Activated naive CD4-positive, alpha-beta T cell treated with anti-CD3 and anti-CD28 coated beads, Interleukin-2, amount 10 ng/mL, durations not matched to agents 7 days and 5 days (primary cell): ENCODE measurements around the gene TDP1.

Experiments used
- CTCF ChIA-PET: fragments of 350-600 bp; sonication (Branson Sonifier 250); formaldehyde crosslinking; loops from one replicate; lab custom pipeline; 2021; ENCODE audit warnings: antibody characterized with exemption; lab: Charles Lee
- DNase-seq: peaks from one replicate; pipeline ENCODE4 v3.0.0-alpha.2; 2020
- H3K27ac Mint-ChIP-seq: one replicate; pipeline ENCODE4 v1.8.0; 2021; ENCODE audit warnings: mild to moderate bottlenecking, moderate library complexity, mixed read lengths
- H3K27me3 Mint-ChIP-seq: one replicate; pipeline ENCODE4 v1.8.0; 2021; ENCODE audit warnings: mild to moderate bottlenecking, mixed read lengths
- H3K36me3 Mint-ChIP-seq: one replicate; pipeline ENCODE4 v1.8.0; 2021; ENCODE audit warnings: mixed read lengths
- H3K4me1 Mint-ChIP-seq: one replicate; pipeline ENCODE4 v1.8.0; 2021; ENCODE audit warnings: mixed read lengths
- H3K4me3 Mint-ChIP-seq: one replicate; pipeline ENCODE4 v1.8.0; 2021; ENCODE audit warnings: mild to moderate bottlenecking, moderate library complexity, mixed read lengths
- H3K9me3 Mint-ChIP-seq: one replicate; pipeline ENCODE4 v1.8.0; 2021; ENCODE audit warnings: mixed read lengths

Gene TDP1

GRCh38 chr14:89921346-89921745 is 34.4 kb upstream of the TDP1 start:
- CTCF ChIA-PET = interaction anchor here (1.2 to 2.8 kb wide), 2 partner anchors 10 to 18 kb away, joined by 3 to 6 read pairs; no protein-coding TSS in a partner anchor
- no peaks in the 10 kb centered on the region for H3K4me1 Mint-ChIP-seq
- no peak overlapping the region for H3K27ac Mint-ChIP-seq
- DNase-seq = no peak
- H3K36me3 Mint-ChIP-seq = no peaks in the 10 kb centered on the region
- no peak overlapping the region for H3K4me3 Mint-ChIP-seq
- no peaks in the 10 kb centered on the region for H3K27me3 Mint-ChIP-seq
- H3K9me3 Mint-ChIP-seq = no peaks in the 10 kb centered on the region

DNA sequence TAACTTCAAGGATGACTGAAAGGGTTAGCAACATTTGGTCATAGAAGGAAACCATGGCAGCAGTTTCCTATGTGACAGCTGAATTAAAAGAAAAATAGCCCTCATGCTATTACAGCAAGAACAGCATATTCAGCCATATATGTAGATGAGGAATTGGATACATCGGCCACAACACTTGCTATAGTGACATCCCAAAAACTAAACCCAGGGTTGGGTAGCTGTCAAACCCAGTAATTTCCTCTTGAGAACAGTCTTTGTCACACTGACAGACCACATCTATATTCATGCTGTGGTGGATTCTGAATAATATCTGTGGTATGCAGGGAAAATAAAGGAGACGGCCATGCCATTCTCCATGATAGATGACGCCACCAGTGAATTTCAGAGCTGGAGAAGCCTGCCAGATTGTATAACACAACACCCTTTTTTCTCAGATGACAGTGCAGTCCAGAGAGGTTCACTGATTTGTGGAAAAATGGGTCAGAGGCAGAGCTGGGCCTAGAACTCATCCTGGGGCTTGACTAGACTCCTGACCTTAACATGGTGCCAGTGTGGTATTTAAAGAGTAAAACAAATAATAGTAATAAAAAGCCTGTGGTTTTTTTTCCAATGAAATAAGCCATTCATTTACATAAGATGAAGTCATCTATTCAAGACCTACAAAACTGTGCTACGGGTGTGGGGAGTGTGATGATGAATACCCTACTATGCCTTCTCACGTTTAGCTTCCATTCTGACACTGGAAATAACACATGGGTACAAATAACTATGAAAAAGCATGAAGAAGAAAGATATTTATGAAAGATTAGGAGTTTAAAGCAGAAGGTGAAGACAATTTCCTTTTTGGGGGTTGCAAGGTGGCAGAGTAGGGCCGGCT is 33.5 kb upstream of the TDP1 start:
- no peaks in the 10 kb centered on the region for H3K4me1 Mint-ChIP-seq

GRCh38 chr14:89924268-89924667 is 31.5 kb upstream of the TDP1 start:
- Mint-ChIP-seq H3K9me3 (no peaks in the 10 kb centered on the region), H3K4me3 (no peak overlapping the region), H3K27me3 (no peaks in the 10 kb centered on the region), H3K27ac (no peak overlapping the region), H3K4me1 (no peaks in the 10 kb centered on the region), H3K36me3 (no peaks in the 10 kb centered on the region)
- CTCF ChIA-PET = interaction anchor here (0.6 kb wide), 1 partner anchor 774 kb away, joined by 3 read pairs; no protein-coding TSS in a partner anchor
- DNase-seq = no peak

More for the DNA sequence above, 33.5 kb upstream of the TDP1 start:
- H3K36me3 Mint-ChIP-seq = no peaks in the 10 kb centered on the region
- CTCF ChIA-PET = interaction anchor here (1.2 kb wide), 1 partner anchor 9 kb away, joined by 3 read pairs; no protein-coding TSS in a partner anchor
- DNase-seq = no peak
- H3K9me3 Mint-ChIP-seq = no peaks in the 10 kb centered on the region
- H3K4me3 Mint-ChIP-seq = no peak overlapping the region
- no peaks in the 10 kb centered on the region for H3K27me3 Mint-ChIP-seq
- H3K27ac Mint-ChIP-seq = no peak overlapping the region

- no peaks in the 10 kb centered on the region for H3K27me3 Mint-ChIP-seq
- DNase-seq = no peak
- no peak overlapping the region for H3K4me3 Mint-ChIP-seq
- H3K4me1 Mint-ChIP-seq = no peaks in the 10 kb centered on the region
- no peaks in the 10 kb centered on the region for H3K36me3 Mint-ChIP-seq
- CTCF ChIA-PET = interaction anchor here (1.0 to 1.3 kb wide), 2 partner anchors 10 to 885 kb away, joined by 3 to 4 read pairs; no protein-coding TSS in a partner anchor
- no peak overlapping the region for H3K27ac Mint-ChIP-seq
- H3K9me3 Mint-ChIP-seq = no peaks in the 10 kb centered on the region
Measured at GRCh38 chr14:89926694-89927093, 29.0 kb upstream of the TDP1 start.

DNA sequence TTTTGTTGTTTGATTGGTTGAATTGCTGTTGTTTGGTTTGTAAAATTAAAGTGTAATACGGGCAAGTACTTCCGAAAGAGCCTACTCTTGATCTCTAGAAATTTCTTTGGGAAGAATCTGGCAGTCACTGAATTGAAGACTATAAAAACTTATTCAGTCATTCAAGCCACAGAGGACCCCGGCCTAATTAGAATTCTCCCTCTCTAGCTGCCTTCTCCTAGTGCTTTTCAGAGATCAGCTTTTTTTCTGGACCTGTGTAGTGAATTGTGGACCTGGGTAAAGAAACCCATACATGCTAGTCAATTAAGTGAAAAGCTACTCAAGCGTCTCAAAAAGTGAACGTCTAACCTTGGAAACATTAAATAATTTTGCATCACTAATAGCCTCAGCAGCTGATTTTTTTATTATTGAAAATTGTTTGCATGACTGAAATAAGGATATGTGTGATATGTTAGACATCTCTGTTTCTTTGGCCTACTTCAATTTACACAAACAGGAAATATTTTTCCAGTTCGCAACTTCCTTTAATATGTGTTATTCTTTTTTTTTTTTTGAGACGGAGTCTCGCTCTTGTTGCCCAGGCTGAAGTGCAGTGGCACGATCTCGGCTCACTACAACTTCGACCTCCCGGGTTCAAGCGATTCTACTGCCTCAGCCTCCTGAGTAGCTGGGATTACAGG is 28.4 kb upstream of the TDP1 start:
- H3K27ac Mint-ChIP-seq = no peak overlapping the region
- CTCF ChIA-PET = interaction anchor here (0.7 to 1.3 kb wide), 3 partner anchors 9 to 885 kb away, joined by 3 to 4 read pairs (median 3); no protein-coding TSS in a partner anchor
- no peaks in the 10 kb centered on the region for H3K9me3 Mint-ChIP-seq
- no peaks in the 10 kb centered on the region for H3K27me3 Mint-ChIP-seq
- no peaks in the 10 kb centered on the region for H3K36me3 Mint-ChIP-seq
- DNase-seq = no peak
- no peak overlapping the region for H3K4me3 Mint-ChIP-seq
- H3K4me1 Mint-ChIP-seq = no peaks in the 10 kb centered on the region

- H3K9me3 Mint-ChIP-seq = no peaks in the 10 kb centered on the region
- no peak for DNase-seq
- H3K27ac Mint-ChIP-seq = no peak overlapping the region
- H3K4me1 Mint-ChIP-seq = no peaks in the 10 kb centered on the region
- CTCF ChIA-PET = interaction anchor here (0.7 to 1.6 kb wide), 2 partner anchors 16 to 893 kb away, joined by 3 to 5 read pairs; no protein-coding TSS in a partner anchor
- no peak overlapping the region for H3K4me3 Mint-ChIP-seq
- no peaks in the 10 kb centered on the region for H3K27me3 Mint-ChIP-seq
- no peaks in the 10 kb centered on the region for H3K36me3 Mint-ChIP-seq
Measured at GRCh38 chr14:89933002-89933401, 22.7 kb upstream of the TDP1 start.

- no peak overlapping the region for H3K27ac Mint-ChIP-seq
- H3K27me3 Mint-ChIP-seq = peaks cover 3% of the 10 kb centered on the region
- no peaks in the 10 kb centered on the region for H3K4me1 Mint-ChIP-seq
- no peaks in the 10 kb centered on the region for H3K36me3 Mint-ChIP-seq
- DNase-seq = no peak
- H3K4me3 Mint-ChIP-seq = no peak overlapping the region
- H3K9me3 Mint-ChIP-seq = no peaks in the 10 kb centered on the region
- CTCF ChIA-PET = interaction anchor here (1.7 to 2.1 kb wide), 3 partner anchors 10 to 910 kb away, joined by 4 to 7 read pairs (median 5); no protein-coding TSS in a partner anchor
Measured at GRCh38 chr14:89936654-89937185, 19.0 kb upstream of the TDP1 start.

DNA sequence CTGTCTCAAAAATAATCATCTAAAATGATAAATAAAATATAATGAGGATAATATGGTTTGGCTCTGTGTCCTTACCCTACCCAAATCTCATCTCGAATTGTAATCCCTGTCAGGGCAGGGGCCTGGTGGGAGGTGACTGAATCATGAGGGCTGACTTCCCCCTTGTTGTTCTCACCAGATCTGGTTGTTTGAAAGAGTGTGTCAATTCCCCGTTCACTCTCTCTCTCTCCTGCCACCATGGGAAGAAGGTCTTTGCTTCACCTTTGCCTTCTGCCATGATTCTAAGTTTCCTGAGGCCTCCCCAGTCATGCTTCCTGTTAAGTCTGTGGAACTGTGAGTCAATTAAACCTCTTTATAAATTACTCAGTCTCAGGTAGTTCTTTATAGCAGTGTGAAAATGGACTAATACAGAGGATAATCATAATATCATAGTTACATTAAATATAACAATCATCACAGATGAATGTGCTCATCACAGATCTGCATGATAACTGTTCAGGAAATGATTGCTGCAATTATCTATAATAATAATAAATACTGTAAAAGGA is 13.8 kb upstream of the TDP1 start:
- H3K36me3 Mint-ChIP-seq = no peaks in the 10 kb centered on the region
- H3K27me3 Mint-ChIP-seq = peaks cover 3% of the 10 kb centered on the region
- no peak overlapping the region for H3K27ac Mint-ChIP-seq
- no peaks in the 10 kb centered on the region for H3K9me3 Mint-ChIP-seq
- no peak overlapping the region for H3K4me3 Mint-ChIP-seq
- H3K4me1 Mint-ChIP-seq = no peaks in the 10 kb centered on the region
- CTCF ChIA-PET = interaction anchor here (0.7 to 3.9 kb wide), 2 partner anchors 35 to 293 kb away, joined by 4 to 42 read pairs; no protein-coding TSS in a partner anchor
- no peak for DNase-seq

- H3K4me1 Mint-ChIP-seq = no peaks in the 10 kb centered on the region
- peaks cover 7% of the 10 kb centered on the region for H3K36me3 Mint-ChIP-seq
- no peak overlapping the region for H3K27ac Mint-ChIP-seq
- H3K27me3 Mint-ChIP-seq = no peaks in the 10 kb centered on the region
- H3K4me3 Mint-ChIP-seq = no peak overlapping the region
- no peak for DNase-seq
- CTCF ChIA-PET = no interaction called here
- H3K9me3 Mint-ChIP-seq = no peaks in the 10 kb centered on the region
Measured at GRCh38 chr14:89947344-89947743, 8.4 kb upstream of the TDP1 start.

DNA sequence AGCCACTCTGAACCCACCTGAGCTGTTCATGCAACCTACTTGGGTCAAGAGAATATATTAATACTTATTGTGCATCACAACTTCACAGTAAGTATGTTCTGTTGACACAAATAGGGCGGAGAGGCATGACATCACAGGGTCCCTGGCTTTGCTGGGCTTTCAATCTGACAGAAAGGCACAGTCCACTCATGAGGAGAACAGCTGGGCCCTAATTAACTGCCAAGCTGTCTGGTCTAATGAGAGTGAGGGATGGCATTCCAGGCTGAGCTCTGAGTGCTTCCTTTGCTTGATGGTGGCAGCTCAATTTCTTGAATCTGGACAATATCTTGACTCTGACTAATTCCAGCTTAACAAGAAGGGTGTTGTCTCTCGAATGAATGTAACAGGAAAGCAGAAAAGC is 3.2 kb upstream of the TDP1 start:
- DNase-seq = no peak
- Mint-ChIP-seq H3K27ac (no peak overlapping the region), H3K9me3 (no peaks in the 10 kb centered on the region), H3K27me3 (peaks cover 3% of the 10 kb centered on the region), H3K4me1 (peaks cover 33% of the 10 kb centered on the region), H3K36me3 (peaks cover 19% of the 10 kb centered on the region), H3K4me3 (peak overlapping the region; percentile 2)
- CTCF ChIA-PET = interaction anchor here (0.9 to 1.2 kb wide), 2 partner anchors 12 to 13 kb away, joined by 3 to 6 read pairs; no protein-coding TSS in a partner anchor

DNA sequence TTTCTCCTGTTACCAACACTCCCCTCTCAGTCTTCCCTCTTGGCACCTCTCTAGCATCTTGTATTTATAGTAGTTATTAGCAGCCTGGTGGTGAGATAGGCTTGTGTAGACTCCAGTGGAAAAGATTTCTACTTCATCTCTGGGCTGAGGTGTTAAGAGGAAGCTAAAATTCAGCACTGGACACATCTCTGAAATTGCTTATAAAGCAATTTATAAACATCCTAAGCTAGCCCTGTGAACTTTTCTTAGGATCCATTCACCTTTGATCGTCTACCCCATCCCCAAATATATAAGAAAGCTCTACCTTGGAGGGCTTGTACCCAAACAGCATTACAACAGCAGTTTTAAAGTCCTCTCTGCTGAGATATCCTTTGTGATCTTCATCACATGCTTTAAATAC is 2.1 kb upstream of the TDP1 start:
- Mint-ChIP-seq H3K27me3 (peaks cover 3% of the 10 kb centered on the region), H3K36me3 (peaks cover 26% of the 10 kb centered on the region), H3K27ac (no peak overlapping the region), H3K9me3 (no peaks in the 10 kb centered on the region), H3K4me3 (peak overlapping the region; percentile 97), H3K4me1 (peaks cover 43% of the 10 kb centered on the region)
- CTCF ChIA-PET = interaction anchor here (1.1 to 1.7 kb wide), 3 partner anchors 14 to 282 kb away, joined by 4 to 5 read pairs (median 5); no protein-coding TSS in a partner anchor
- no peak for DNase-seq

DNA sequence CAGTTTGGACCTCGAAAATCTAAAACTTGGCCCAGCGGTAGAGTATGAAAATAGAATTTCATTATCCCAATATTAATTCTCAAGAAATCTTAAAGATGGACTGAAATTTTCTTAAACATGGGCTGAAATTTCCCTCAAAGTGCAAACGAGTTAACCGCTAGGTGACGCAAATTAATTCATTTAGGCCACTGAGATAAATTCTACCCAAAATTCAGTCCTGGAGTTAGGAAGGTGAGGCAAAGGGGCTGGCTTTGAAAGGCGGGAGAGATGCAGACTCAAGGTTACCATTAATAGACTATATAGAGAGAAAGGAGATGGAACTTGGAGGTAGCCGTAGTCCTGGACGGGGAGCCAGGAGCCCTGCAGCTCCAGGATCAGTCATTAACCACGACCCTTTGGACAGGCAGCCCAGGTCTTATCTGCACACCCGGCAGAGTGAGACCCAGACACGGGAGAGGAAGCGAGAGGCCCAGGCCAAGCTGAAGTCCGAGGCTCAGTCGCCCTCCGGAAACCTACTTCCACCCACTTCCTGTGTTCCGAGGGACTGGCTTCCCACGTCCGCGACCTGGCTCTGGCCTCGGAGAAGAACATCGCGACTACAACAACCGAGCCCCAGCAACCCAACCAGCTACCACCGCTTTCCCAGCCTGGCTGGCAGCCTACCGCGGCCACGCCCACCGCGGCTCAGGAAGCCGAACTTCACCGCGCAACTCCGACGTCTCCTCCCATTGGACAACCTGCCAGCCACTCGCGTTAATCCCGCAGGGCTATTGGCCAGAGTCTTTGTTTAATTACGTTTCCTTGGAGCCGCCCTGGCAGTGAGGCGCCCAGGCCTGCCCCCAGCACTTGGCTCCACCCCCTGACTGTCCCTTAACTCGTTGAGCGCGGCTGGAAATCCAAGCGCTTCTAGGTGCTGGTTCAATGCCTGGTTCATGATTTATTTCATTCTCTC is 1.4 kb upstream of the TDP1 start, which contains the start of gene EFCAB11:
Gene EFCAB11 (minus strand): TSS at position 661 of the 952 bp plus-strand sequence. CDS start 70 bp downstream, at position 591.
- CTCF ChIA-PET = interaction anchor here (1.1 to 1.7 kb wide), 3 partner anchors 15 to 281 kb away, joined by 4 to 5 read pairs (median 5); no protein-coding TSS in a partner anchor
- peaks cover 50% of the 10 kb centered on the region for H3K4me1 Mint-ChIP-seq

More for the DNA sequence above, 1.4 kb upstream of the TDP1 start, which contains the start of gene EFCAB11:
- H3K36me3 Mint-ChIP-seq = peaks cover 32% of the 10 kb centered on the region
- peak; percentile 97 for DNase-seq
- H3K9me3 Mint-ChIP-seq = no peaks in the 10 kb centered on the region
- peaks cover 3% of the 10 kb centered on the region for H3K27me3 Mint-ChIP-seq
- H3K4me3 Mint-ChIP-seq = peak within 1 kb of the TSS; percentile 97
- peak within 1 kb of the TSS; percentile 94 for H3K27ac Mint-ChIP-seq
